GM23248 (cell line): ENCODE measurements around the gene TUBG1.

ENCODE experiments used
- EZH2 ChIP-seq: fragments of 200-600 bp; sonication (generic); IDR thresholded peaks from 2 replicates; pipeline ENCODE4 v1.6.1; 2018; ENCODE audit warnings: antibody characterized with exemption, mild to moderate bottlenecking; ENCODE audit not compliant: insufficient read depth, poor library complexity, severe bottlenecking
- EZH2phosphoT487 ChIP-seq: fragments of 200-600 bp; sonication (generic); IDR thresholded peaks from 2 replicates; pipeline ENCODE4 v1.6.1; 2018; ENCODE audit warnings: antibody characterized with exemption, moderate library complexity, mild to moderate bottlenecking, low read depth; ENCODE audit not compliant: insufficient read depth

GRCh38 chr17:42566883-42567573 lies 42.5 kb upstream of the TUBG1 start, which contains the start of gene MLX:
- TF ChIP-seq EZH2phosphoT487 (no peak), EZH2 (no peak)
